GM18861 (cell line): ENCODE measurements around the gene ASXL2.
"Not testable (repeated sequence)": the region's sequence is repeated elsewhere in the genome, so short reads cannot be mapped to it uniquely, and the experiment has no call there.

Source experiments
- ATAC-seq: cut with Tn5 transposase; IDR thresholded peaks from one replicate; pipeline ENCODE4 v1.9.1; 2021; ENCODE audit not compliant: unreplicated experiment

ASXL2 gene

DNA sequence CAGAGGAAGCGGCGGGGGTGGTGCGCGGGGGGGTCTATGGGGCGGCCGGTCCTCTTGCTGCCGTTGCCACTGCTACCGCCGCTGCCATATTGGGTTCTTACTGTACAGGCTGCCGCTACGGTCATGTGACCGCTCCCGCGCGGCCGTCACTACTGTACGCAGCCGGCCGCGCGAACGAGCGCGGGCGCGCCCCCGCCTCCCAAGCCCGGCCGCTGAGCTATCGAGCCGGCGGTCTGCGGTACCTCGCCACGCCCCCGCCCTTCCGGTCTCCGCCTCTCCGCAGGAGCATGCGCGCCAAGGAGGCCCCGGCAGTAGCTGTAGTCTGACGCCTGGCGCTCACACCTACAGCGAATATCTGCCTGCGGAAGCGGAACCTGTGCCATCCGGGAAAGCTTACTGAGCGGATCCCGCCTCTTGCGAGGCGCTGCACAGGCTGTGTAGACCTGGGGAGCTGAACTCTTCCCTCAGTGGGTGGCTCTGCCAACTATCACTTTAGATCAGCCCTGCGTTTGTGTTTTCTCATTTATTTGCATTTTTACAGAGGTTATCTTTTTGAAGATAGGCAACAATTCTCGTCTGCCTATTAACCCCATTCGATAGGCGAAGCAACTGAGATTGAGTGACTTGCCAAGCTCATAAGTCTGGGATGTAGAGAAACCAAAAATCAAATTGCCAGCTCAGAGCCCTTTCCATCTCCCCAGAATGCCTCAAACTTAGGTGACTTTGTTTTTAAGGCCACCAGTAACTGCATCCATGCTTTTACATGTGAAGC is at the start of gene ASXL2:
ASXL2 (minus strand) TSS at position 127 of the 772 bp plus-strand sequence. CDS start 265 bp downstream, outside the sequence.
- ATAC-seq: peak; percentile 91

DNA sequence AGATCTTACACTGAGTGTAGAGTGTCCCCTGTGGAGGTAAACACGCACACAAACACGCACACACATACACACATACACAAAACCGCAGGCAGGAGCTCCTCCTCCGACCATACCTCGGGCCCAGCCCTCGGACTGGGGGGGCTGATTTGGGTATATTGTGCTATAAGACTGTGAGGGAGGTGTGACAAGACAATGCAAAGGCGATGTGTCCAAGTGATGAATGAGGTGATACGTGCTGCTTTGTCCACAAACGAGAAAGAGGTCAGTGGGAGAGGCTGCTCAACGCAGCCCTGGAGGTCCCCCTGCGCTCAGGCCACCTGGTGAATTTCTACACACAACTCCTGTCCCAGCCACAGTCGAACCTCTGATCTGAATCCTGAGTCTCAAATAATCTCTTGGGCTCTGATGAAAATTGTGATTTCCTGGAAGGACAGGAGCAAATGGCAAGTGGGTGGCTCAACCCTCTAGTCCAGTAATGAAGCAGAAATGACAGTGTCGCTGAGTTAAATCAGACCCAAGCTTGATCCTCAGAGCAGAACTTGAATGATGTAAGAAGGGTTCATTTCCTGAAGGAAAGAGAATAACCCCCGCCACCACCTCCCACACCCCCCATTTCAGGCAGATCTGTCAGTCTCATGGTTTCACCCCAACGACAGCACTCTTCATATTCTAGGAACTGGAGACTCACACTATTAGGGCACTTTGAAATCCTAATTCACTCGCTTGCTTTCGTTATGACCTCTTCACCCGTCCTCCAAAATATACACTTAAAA is 48.9 kb upstream of the ASXL2 start:
- no peak for ATAC-seq

GRCh38 chr2:25922501-25922900 is 44.2 kb upstream of the ASXL2 start:
- no peak for ATAC-seq

GRCh38 chr2:25920786-25921415 is 42.6 kb upstream of the ASXL2 start:
- no peak for ATAC-seq

DNA sequence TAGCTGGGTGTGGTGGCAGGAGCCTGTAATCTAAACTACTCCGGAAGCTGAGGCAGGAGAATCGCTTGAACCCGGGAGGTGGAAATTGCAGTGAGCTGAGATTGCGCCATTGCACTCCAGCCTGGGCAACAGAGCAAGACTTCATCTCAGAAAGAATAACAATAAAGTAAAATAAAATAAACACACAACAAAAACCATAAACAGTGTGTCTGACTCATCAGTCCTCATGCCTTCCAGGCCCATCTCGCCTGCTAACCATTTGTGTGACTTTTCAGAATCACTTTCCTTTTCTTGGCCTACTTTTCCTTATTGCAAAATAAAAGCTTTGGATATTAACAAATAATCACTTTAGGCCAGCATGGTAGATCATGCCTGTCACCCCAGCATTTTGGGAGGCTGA is 42.0 kb upstream of the ASXL2 start:
- no peak for ATAC-seq

DNA sequence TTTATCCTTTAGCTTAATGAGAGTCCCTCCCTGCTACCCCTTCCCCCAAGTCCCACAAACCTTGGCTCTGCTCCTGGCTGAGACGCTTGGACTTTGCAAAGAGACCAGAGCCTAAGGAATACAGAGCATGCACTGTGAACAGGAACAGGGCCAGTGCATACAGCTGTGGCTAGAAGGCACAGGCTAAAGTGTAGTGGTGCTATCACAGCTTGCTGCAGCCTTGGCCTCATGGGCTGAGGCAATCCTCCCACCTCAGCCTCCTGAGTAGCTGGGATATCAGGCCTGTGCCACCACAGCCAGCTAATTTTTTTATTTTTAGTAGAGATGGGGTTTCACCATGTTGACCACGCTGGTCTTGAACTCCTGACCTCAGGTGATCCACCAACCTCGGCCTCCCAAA is 39.5 kb upstream of the ASXL2 start:
- ATAC-seq: no peak

DNA sequence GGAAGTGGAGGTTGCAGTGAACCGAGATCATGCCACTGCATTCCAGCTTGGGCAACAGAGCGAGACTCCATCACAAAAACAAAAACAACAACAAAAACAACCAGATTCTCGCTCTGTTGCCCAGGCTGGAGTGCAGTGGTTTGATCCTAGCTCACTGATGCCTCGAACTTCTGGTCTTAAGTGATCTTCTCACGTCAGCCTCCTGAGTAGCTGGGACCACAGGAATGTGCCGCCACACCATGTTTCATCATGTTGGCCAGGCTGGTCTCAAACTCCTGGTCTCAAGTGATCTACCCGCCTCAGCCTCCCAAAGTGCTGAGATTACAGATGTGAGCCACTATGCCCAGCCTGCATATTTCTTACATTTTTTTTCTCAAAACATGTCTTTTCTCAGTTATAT is 39.1 kb upstream of the ASXL2 start:
- ATAC-seq: not testable (repeated sequence)

- not testable (repeated sequence) for ATAC-seq
These were observed 37.9 kb upstream of the ASXL2 start for GRCh38 chr2:25915944-25916772.

DNA sequence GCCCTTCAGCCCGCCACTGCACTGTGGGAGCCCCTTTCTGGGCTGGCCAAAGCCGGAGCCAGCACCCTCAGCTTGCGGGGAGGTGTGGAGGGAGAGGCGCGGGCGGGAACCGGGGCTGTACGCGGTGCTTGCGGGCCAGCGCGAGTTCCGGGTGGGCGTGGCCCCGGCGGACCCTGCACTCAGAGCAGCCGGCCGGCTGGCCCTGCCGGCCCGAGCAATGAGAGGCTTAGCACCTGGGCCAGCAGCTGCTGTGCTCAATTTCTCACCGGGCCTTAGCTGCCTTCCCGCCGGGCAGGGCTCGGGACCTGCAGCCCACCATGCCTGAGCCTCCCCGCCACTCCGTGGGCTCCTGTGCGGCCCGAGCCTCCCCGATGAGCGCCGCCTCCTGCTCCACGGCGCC is 37.1 kb upstream of the ASXL2 start:
- not testable (repeated sequence) for ATAC-seq

DNA sequence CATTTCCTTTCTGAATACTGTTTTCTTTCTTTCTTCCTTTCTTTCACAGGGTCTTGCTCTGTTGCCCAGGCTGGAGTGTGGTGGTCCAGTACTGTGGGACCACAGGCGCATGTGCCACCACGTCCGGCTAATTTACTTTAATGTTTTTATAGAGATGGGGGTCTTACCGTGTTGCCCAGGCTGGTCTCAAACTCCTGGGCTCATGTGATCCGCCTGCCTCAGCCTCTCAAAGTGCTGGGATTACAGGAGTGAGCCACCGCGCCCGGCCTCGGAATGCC is 35.3 kb upstream of the ASXL2 start:
- ATAC-seq: not testable (repeated sequence)

- no peak for ATAC-seq
These were observed 34.8 kb upstream of the ASXL2 start for GRCh38 chr2:25912851-25913695.

GRCh38 chr2:25909574-25909973 is 31.3 kb upstream of the ASXL2 start:
- ATAC-seq: not testable (repeated sequence)

DNA sequence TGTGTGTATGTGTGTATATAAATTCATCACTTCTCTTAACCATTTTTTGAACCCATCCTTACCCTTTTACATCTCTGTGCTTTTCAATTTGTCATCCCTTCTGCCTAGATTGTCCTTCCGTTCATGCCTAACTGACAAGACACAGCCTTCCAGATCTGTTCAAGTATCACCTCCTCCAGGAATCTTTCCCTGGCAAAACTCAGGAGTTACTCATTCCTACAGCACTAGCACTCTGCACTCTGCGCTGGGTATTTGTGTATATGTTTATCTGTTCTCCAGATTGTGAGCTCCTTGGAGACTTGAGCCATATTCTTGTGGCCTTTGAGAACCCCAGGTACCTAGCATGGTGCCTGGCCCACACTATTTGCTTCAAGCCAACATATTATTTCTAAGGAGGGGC is 26.8 kb upstream of the ASXL2 start:
- no peak for ATAC-seq

GRCh38 chr2:25903216-25903776 is 25.0 kb upstream of the ASXL2 start:
- ATAC-seq: no peak

DNA sequence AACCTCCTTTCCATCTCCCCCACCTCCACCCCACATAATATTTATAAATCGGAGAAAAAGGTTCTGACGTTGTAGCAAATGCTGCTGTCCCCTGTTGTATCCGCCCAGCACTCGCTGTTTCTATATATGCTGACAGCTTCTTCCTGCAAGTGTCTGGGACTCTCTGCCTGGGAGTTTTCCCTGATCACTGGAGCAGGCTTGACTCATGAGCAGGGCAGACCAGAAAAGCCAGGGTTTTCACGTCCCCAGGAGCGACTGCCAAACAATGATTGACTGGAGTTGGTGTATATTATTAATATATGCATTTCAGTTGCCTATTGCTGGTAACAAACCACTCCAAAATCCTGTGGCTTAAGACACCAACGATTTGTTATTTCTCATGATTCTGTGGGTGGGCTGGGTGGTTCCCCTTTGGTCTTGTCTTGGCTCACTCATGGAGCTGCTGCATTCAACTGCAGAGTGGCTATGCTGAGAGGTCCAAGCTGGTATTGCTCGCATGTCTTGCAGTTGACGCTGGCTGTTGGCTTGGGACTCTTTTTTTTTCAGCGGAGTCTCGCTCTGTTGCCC is 21.2 kb upstream of the ASXL2 start:
- ATAC-seq: no peak

DNA sequence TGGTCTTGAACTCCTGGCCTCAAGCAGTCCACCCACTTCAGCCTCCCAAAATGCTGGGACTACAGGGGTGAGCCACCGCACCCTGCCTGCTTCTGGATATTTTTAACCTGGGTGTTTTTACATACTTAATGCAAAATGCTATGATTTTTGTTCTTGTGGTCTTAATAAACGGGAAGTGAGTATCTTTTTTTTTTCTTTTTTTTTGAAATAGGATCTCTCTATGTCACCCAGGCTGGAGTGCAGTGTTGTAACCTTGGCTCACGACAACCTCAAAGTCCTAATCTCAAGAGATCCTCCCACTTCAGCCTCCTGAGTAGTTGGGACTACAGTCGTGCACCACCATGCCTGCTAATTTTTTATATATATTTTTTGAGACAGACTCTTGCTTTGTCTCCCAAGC is 19.2 kb upstream of the ASXL2 start:
- ATAC-seq: no peak

GRCh38 chr2:25896308-25896707 is 18.0 kb upstream of the ASXL2 start:
- not testable (repeated sequence) for ATAC-seq

DNA sequence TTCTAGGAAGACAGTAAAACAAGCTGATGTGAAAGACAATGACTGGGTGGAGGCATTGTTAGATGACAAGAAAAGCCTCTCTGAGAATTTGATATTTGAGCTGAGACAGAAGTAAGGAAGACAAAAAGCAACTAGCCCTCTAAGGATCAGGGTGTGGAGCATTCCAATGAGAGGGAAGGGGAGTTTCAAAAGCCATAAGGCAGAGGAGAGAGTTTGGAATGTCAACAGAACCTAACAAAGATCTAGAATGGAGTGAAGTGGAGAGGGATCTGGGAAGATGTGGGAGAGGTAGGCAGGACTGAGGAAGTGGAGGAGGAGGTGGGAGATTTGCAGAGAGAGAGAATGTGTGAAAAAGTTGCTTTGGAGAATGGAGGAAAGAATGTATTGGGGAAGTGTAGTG is 17.3 kb upstream of the ASXL2 start:
- ATAC-seq: no peak

DNA sequence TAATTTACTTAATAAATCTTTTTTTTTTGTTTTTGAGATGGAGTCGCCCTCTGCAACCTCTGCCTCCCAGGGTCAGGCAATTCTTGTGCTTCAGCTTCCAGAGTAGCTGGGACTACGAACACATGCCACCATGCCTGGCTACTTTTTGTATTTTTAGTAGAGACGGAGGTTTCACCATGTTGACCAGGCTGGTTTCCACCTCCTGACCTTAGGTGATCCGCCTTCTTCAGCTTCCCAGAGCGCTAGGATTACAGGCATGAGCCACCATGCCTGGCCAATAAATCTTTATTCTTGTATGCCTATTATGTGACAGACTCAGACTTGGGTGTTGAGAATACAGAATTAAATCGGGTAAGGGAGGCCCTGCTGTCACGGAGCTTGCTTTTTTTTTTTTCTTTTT is 16.7 kb upstream of the ASXL2 start:
- ATAC-seq: no peak
